PC-9 (cell line): ENCODE results near the gene GSTO1. TPM values are rescaled to one million over a fixed set of nuclear protein-coding genes. Genes with fewer than 3 reads are reported as not detected.

Experiments used
- BruUV-seq: library from RNA; stranded (reverse); fragments of 400-500 nt; replicated peaks from 2 replicates; lab custom pipeline; 2021; lab: Mats Ljungman, UMichigan
- CTCF ChIA-PET: fragments of 300-600 bp; sonication (Branson Sonifier 250); formaldehyde crosslinking; loops from one replicate; lab custom pipeline; 2022; ENCODE audit warnings: antibody characterized with exemption; lab: Charles Lee
- POLR2A ChIA-PET: fragments of 300-600 bp; sonication (Branson Sonifier 250); formaldehyde crosslinking; loops from one replicate; lab custom pipeline; 2022; ENCODE audit warnings: antibody characterized with exemption; ENCODE audit not compliant: unreplicated experiment; lab: Charles Lee
- DNase-seq, 2 experiments: peaks; one replicate each; pipeline versions ENCODE4 v3.0.0 to v3.0.0-alpha.2; 2015 to 2022; ENCODE audit warnings: mixed read lengths in 1 of 2
- H2AFZ ChIP-seq: fragments of 200-600 bp; sonication (generic); 2 replicates; pipeline ENCODE4 v1.8.1; 2017; ENCODE audit warnings: antibody characterized with exemption
- H3F3A ChIP-seq: fragments of 200-600 bp; sonication (generic); 2 replicates; pipeline ENCODE4 v1.8.1; 2017; ENCODE audit warnings: antibody characterized with exemption, mild to moderate bottlenecking, low read depth; ENCODE audit not compliant: insufficient read depth
- H3K27ac ChIP-seq: fragments of 200-600 bp; sonication (generic); 2 replicates; pipeline ENCODE4 v1.6.1; 2016; ENCODE audit warnings: mixed run types
- H3K27me3 ChIP-seq: fragments of 200-600 bp; sonication (generic); 2 replicates; pipeline ENCODE4 v1.6.1; 2016; ENCODE audit warnings: low read depth, mixed run types; ENCODE audit not compliant: insufficient read depth
- H3K36me3 ChIP-seq: fragments of 200-600 bp; sonication (generic); 2 replicates; pipeline ENCODE4 v1.6.1; 2016; ENCODE audit warnings: low read depth, mixed run types
- H3K4me1 ChIP-seq: fragments of 200-600 bp; sonication (generic); replicated peaks from 2 replicates; pipeline ENCODE4 v1.6.1; 2016; ENCODE audit warnings: mixed run types; ENCODE audit not compliant: insufficient read depth
- H3K4me2 ChIP-seq: fragments of 200-600 bp; sonication (generic); 2 replicates; pipeline ENCODE4 v1.6.1; 2017; ENCODE audit warnings: mixed run types
- H3K4me3 ChIP-seq: fragments of 200-600 bp; sonication (generic); 2 replicates; pipeline ENCODE4 v1.6.1; 2016; ENCODE audit warnings: mixed run types
- H3K79me2 ChIP-seq: fragments of 200-600 bp; sonication (generic); 2 replicates; pipeline ENCODE4 v1.6.1; 2017; ENCODE audit warnings: low read depth, mixed run types
- H3K9me2 ChIP-seq: fragments of 200-600 bp; sonication (generic); 2 replicates; pipeline ENCODE4 v1.8.1; 2017; ENCODE audit warnings: mild to moderate bottlenecking; ENCODE audit not compliant: insufficient read depth
- H3K9me3 ChIP-seq: fragments of 200-600 bp; sonication (generic); 2 replicates; pipeline ENCODE4 v1.8.1; 2016; ENCODE audit warnings: low read depth; ENCODE audit not compliant: insufficient read depth
- H4K20me1 ChIP-seq: fragments of 200-600 bp; sonication (generic); 2 replicates; pipeline ENCODE4 v1.8.1; 2017; ENCODE audit not compliant: insufficient read depth
- EZH2 ChIP-seq: fragments of 200-600 bp; sonication (generic); IDR thresholded peaks from 2 replicates; pipeline ENCODE4 v1.8.0; 2017; ENCODE audit warnings: antibody characterized with exemption, low read depth
- intact Hi-C: fragments of 100-400 bp; cut with micrococcal nuclease; formaldehyde crosslinking; loops from one replicate; pipeline ENCODE4 v1.10.0; 2022; ENCODE audit not compliant: unreplicated experiment
- total RNA-seq: library from RNA; stranded (reverse); gene quantifications from 2 replicates; pipeline ENCODE4 v1.2.3, GENCODE V29; 2021
- TF ChIP-seq, protein P1 (sequence below): fragments of 200-600 bp; sonication (generic); conservative IDR thresholded peaks from 2 replicates; pipeline ENCODE4 v1.6.1; 2017; ENCODE audit warnings: mixed run types, antibody characterized with exemption, mild to moderate bottlenecking, moderate library complexity

GSTO1 gene
- total RNA-seq, 1 experiment from 2014 or later = 77.3 TPM

DNA sequence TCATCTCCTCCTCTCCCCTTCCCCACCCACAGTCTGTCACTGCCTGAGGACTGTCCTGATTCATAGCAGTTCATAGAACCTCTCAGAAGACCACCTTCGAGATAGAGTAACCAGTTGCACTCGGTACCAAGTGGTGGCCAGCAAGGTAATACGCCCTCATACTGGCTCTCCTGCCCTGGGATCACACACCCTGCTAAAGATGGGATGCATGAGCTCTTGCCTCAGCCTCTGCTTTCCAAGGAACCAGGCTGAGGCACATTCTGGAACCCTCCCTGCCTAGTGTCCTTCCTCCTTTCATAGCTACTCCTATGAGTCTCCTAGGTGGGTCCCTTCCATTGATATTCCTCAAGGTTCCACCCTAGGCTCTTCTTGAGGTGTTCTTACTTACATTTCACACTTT lies 38.1 kb upstream of the GSTO1 start:
- CTCF ChIA-PET = no interaction called here
- TF ChIP-seq, protein P1, sequence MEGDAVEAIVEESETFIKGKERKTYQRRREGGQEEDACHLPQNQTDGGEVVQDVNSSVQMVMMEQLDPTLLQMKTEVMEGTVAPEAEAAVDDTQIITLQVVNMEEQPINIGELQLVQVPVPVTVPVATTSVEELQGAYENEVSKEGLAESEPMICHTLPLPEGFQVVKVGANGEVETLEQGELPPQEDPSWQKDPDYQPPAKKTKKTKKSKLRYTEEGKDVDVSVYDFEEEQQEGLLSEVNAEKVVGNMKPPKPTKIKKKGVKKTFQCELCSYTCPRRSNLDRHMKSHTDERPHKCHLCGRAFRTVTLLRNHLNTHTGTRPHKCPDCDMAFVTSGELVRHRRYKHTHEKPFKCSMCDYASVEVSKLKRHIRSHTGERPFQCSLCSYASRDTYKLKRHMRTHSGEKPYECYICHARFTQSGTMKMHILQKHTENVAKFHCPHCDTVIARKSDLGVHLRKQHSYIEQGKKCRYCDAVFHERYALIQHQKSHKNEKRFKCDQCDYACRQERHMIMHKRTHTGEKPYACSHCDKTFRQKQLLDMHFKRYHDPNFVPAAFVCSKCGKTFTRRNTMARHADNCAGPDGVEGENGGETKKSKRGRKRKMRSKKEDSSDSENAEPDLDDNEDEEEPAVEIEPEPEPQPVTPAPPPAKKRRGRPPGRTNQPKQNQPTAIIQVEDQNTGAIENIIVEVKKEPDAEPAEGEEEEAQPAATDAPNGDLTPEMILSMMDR = no peak
- no peak for TF ChIP-seq EZH2

DNA sequence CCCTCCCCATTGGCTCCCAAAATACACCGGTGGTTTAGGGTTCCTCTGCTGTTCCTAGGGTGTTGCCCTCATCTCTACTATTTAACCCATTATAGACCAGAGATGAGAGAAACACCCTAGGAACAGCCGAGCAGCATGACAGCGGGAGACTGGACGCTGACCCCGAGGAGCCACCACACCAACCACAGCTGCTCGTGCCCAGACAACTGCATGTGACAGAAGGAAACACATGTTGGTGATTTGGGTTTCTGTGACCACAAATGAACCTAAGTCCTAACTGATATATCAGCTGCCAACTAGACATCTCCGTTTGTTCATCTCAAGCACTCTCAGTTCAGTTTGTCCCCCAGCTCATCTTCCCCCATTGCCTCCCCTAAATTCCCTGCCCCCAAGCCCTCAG lies 35.9 kb upstream of the GSTO1 start:
- H3K79me2 ChIP-seq = no peaks in the 10 kb centered on the region
- no peak for DNase-seq
- H3K36me3 ChIP-seq = no peaks in the 10 kb centered on the region
- H3K9me3 ChIP-seq = no peaks in the 10 kb centered on the region
- no TSS peak for BruUV-seq
- TF ChIP-seq, protein P1 = no peak
- no peak for TF ChIP-seq EZH2
- H3K4me1 ChIP-seq = no peaks in the 10 kb centered on the region
- H3K27me3 ChIP-seq = no peaks in the 10 kb centered on the region
- H3K27ac ChIP-seq = no peak overlapping the region
- POLR2A ChIA-PET = interaction anchor here (0.6 kb wide), 1 partner anchor 67 kb away, joined by 3 read pairs; no protein-coding TSS in a partner anchor
- H3F3A ChIP-seq = no peaks in the 10 kb centered on the region
- no peaks in the 10 kb centered on the region for H3K9me2 ChIP-seq
- intact Hi-C loops = no loop called here
- CTCF ChIA-PET = no interaction called here
- no peak overlapping the region for H2AFZ ChIP-seq
- no peaks in the 10 kb centered on the region for H4K20me1 ChIP-seq
- no peak overlapping the region for H3K4me3 ChIP-seq
- no peak overlapping the region for H3K4me2 ChIP-seq

More for the DNA sequence above, 38.1 kb upstream of the GSTO1 start:
- Histone ChIP-seq H3K27ac (no peak overlapping the region), H3K27me3 (no peaks in the 10 kb centered on the region), H3K9me3 (no peaks in the 10 kb centered on the region), H4K20me1 (no peaks in the 10 kb centered on the region), H3K4me1 (no peaks in the 10 kb centered on the region), H3K36me3 (no peaks in the 10 kb centered on the region), H3K79me2 (no peaks in the 10 kb centered on the region), H3K9me2 (no peaks in the 10 kb centered on the region), H3K4me3 (no peak overlapping the region), H2AFZ (no peak overlapping the region), H3F3A (no peaks in the 10 kb centered on the region), H3K4me2 (no peak overlapping the region)
- BruUV-seq = no TSS peak
- intact Hi-C loops = no loop called here
- DNase-seq = no peak
- POLR2A ChIA-PET = interaction anchor here (0.7 kb wide), 1 partner anchor 10 kb away, joined by 3 read pairs; no protein-coding TSS in a partner anchor

DNA sequence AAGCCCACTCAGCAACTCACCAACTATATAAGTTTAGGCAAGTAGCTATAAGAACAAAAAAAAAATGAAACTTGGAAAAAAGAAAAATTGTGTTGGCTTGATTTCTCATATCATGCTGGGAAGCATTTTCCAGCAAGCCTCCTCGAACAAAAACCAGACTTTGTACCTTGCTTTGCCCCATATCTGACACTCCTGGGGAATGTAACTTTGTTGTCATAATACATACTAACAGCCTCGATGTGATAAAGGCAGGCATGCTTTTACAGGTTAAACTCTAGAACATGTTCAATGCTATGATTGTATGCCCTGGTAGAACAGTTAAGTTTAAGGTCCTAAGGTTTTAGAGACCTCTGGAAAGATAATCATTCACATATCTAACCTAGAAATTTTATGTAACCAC lies 34.2 kb upstream of the GSTO1 start:
- Histone ChIP-seq H3K36me3 (no peaks in the 10 kb centered on the region), H3K9me2 (no peaks in the 10 kb centered on the region), H3F3A (no peaks in the 10 kb centered on the region), H3K4me1 (no peaks in the 10 kb centered on the region), H3K4me3 (no peak overlapping the region), H2AFZ (no peak overlapping the region), H4K20me1 (no peaks in the 10 kb centered on the region), H3K27ac (no peak overlapping the region), H3K79me2 (no peaks in the 10 kb centered on the region), H3K9me3 (no peaks in the 10 kb centered on the region), H3K27me3 (no peaks in the 10 kb centered on the region), H3K4me2 (no peak overlapping the region)
- BruUV-seq = no TSS peak
- ChIA-PET POLR2A (no interaction called here), CTCF (no interaction called here)
- TF ChIP-seq, protein P1 = no peak
- TF ChIP-seq EZH2 = no peak
- intact Hi-C loops = no loop called here
- DNase-seq = no peak
